Dendritic cell treated with granulocyte-macrophage colony-stimulating factor and Interleukin-4, amounts not matched to agents 40 ng/mL and 50 ng/mL, for 4 days (primary cell): ENCODE measurements around the gene ZDHHC11B.
"Not testable (repeated sequence)": the region's sequence is repeated elsewhere in the genome, so short reads cannot be mapped to it uniquely, and the experiment has no call there.

Source experiments
- H3K27ac Mint-ChIP-seq: one replicate; pipeline ENCODE4 v1.8.0; 2022; ENCODE audit warnings: mild to moderate bottlenecking, mixed read lengths
- H3K27me3 Mint-ChIP-seq: one replicate; pipeline ENCODE4 v1.8.0; 2022; ENCODE audit warnings: mild to moderate bottlenecking, mixed read lengths
- H3K36me3 Mint-ChIP-seq: one replicate; pipeline ENCODE4 v1.8.0; 2022; ENCODE audit warnings: low read depth, mixed read lengths
- H3K4me1 Mint-ChIP-seq: one replicate; pipeline ENCODE4 v1.8.0; 2022; ENCODE audit warnings: low read depth, mixed read lengths
- H3K4me3 Mint-ChIP-seq: one replicate; pipeline ENCODE4 v1.8.0; 2022; ENCODE audit warnings: mild to moderate bottlenecking, moderate library complexity, mixed read lengths
- H3K9me3 Mint-ChIP-seq: one replicate; pipeline ENCODE4 v1.8.0; 2022; ENCODE audit warnings: mixed read lengths
- intact Hi-C: fragments of 100-400 bp; cut with micrococcal nuclease; formaldehyde crosslinking; loops from one replicate; pipeline ENCODE4 v1.15.0; 2022

The ZDHHC11B gene

GRCh38 chr5:777756-778161 lies 6.8 kb downstream of the ZDHHC11B start:
- Mint-ChIP-seq H3K36me3 (no peaks in the 10 kb centered on the region), H3K4me3 (no peak overlapping the region), H3K9me3 (no peaks in the 10 kb centered on the region), H3K27ac (no peak overlapping the region), H3K27me3 (peaks cover 5% of the 10 kb centered on the region), H3K4me1 (no peaks in the 10 kb centered on the region)
- intact Hi-C loops: no loop called here

GRCh38 chr5:776862-777711 lies 7.4 kb downstream of the ZDHHC11B start:
- Mint-ChIP-seq H3K27ac (no peak overlapping the region), H3K4me1 (no peaks in the 10 kb centered on the region), H3K27me3 (peaks cover 5% of the 10 kb centered on the region), H3K36me3 (no peaks in the 10 kb centered on the region), H3K4me3 (no peak overlapping the region), H3K9me3 (no peaks in the 10 kb centered on the region)
- intact Hi-C loops: no loop called here

- intact Hi-C loops: no loop called here
Measured at GRCh38 chr5:775961-776861, 8.3 kb downstream of the ZDHHC11B start.

GRCh38 chr5:775595-775960 lies 9.0 kb downstream of the ZDHHC11B start:
- intact Hi-C loops, H3K9me3 Mint-ChIP-seq, H3K4me1 Mint-ChIP-seq, H3K36me3 Mint-ChIP-seq, H3K27ac Mint-ChIP-seq, H3K27me3 Mint-ChIP-seq, H3K4me3 Mint-ChIP-seq: not testable (repeated sequence)

More at GRCh38 chr5:775961-776861, 8.3 kb downstream of the ZDHHC11B start:
- H3K9me3 Mint-ChIP-seq: no peaks in the 10 kb centered on the region
- no peaks in the 10 kb centered on the region for H3K36me3 Mint-ChIP-seq
- no peak overlapping the region for H3K27ac Mint-ChIP-seq
- no peak overlapping the region for H3K4me3 Mint-ChIP-seq
- peaks cover 5% of the 10 kb centered on the region for H3K27me3 Mint-ChIP-seq
- no peaks in the 10 kb centered on the region for H3K4me1 Mint-ChIP-seq

GRCh38 chr5:774854-775505 lies 9.5 kb downstream of the ZDHHC11B start:
- H3K4me3 Mint-ChIP-seq, H3K27me3 Mint-ChIP-seq, intact Hi-C loops, H3K27ac Mint-ChIP-seq, H3K9me3 Mint-ChIP-seq, H3K4me1 Mint-ChIP-seq, H3K36me3 Mint-ChIP-seq: not testable (repeated sequence)

- H3K36me3 Mint-ChIP-seq, H3K4me1 Mint-ChIP-seq, intact Hi-C loops, H3K4me3 Mint-ChIP-seq, H3K27ac Mint-ChIP-seq, H3K9me3 Mint-ChIP-seq, H3K27me3 Mint-ChIP-seq: not testable (repeated sequence)
Measured at GRCh38 chr5:774304-774703, 10.2 kb downstream of the ZDHHC11B start.

GRCh38 chr5:773517-774264 lies 10.8 kb downstream of the ZDHHC11B start:
- H3K27ac Mint-ChIP-seq: no peak overlapping the region
- intact Hi-C loops: no loop called here
- H3K4me3 Mint-ChIP-seq: no peak overlapping the region
- H3K4me1 Mint-ChIP-seq: no peaks in the 10 kb centered on the region
- H3K27me3 Mint-ChIP-seq: no peaks in the 10 kb centered on the region
- H3K36me3 Mint-ChIP-seq: no peaks in the 10 kb centered on the region
- no peaks in the 10 kb centered on the region for H3K9me3 Mint-ChIP-seq

- H3K36me3 Mint-ChIP-seq, H3K4me3 Mint-ChIP-seq, H3K27me3 Mint-ChIP-seq, H3K4me1 Mint-ChIP-seq, H3K9me3 Mint-ChIP-seq, intact Hi-C loops, H3K27ac Mint-ChIP-seq: not testable (repeated sequence)
Measured at GRCh38 chr5:772931-773330, 11.6 kb downstream of the ZDHHC11B start.

GRCh38 chr5:772547-772890 lies 12.0 kb downstream of the ZDHHC11B start:
- H3K27me3 Mint-ChIP-seq, H3K9me3 Mint-ChIP-seq, H3K4me3 Mint-ChIP-seq, intact Hi-C loops, H3K4me1 Mint-ChIP-seq, H3K27ac Mint-ChIP-seq, H3K36me3 Mint-ChIP-seq: not testable (repeated sequence)

- H3K27ac Mint-ChIP-seq, H3K4me1 Mint-ChIP-seq, H3K36me3 Mint-ChIP-seq, H3K9me3 Mint-ChIP-seq, H3K4me3 Mint-ChIP-seq, H3K27me3 Mint-ChIP-seq, intact Hi-C loops: not testable (repeated sequence)
Measured at GRCh38 chr5:771841-772546, 12.5 kb downstream of the ZDHHC11B start.

GRCh38 chr5:771087-771781 lies 13.3 kb downstream of the ZDHHC11B start:
- not testable (repeated sequence) for H3K4me1 Mint-ChIP-seq, H3K4me3 Mint-ChIP-seq, H3K36me3 Mint-ChIP-seq

GRCh38 chr5:770585-770984 lies 13.9 kb downstream of the ZDHHC11B start:
- intact Hi-C loops, H3K27me3 Mint-ChIP-seq: not testable (repeated sequence)

More at GRCh38 chr5:771087-771781, 13.3 kb downstream of the ZDHHC11B start:
- H3K9me3 Mint-ChIP-seq, intact Hi-C loops, H3K27ac Mint-ChIP-seq, H3K27me3 Mint-ChIP-seq: not testable (repeated sequence)

More at GRCh38 chr5:770585-770984, 13.9 kb downstream of the ZDHHC11B start:
- H3K4me1 Mint-ChIP-seq, H3K36me3 Mint-ChIP-seq, H3K4me3 Mint-ChIP-seq, H3K27ac Mint-ChIP-seq, H3K9me3 Mint-ChIP-seq: not testable (repeated sequence)
